Right lobe of liver (tissue), 6 donors: Measurements from ENCODE around the gene LRRC8B. TPM values are rescaled to one million over a fixed set of nuclear protein-coding genes. Genes with fewer than 3 reads are reported as not detected.
"Not testable (repeated sequence)": the region's sequence is repeated elsewhere in the genome, so short reads cannot be mapped to it uniquely, and the experiment has no call there.

ENCODE experiments used
- ATAC-seq, 4 donors: fragments of 200-7000 bp; cut with Tn5 transposase; one replicate each; pipeline ENCODE4 v1.9.1; 2020; ENCODE audit warnings: mild to moderate bottlenecking in 4 of 4, moderate library complexity in 4 of 4
- DNase-seq, 3 donors: peaks; one replicate each; pipeline ENCODE4 v3.0.0-alpha.2; 2020
- H3K27ac ChIP-seq, 3 donors: fragments of 200-600 bp; one replicate each; pipeline ENCODE4 v1.8.0; 2022
- H3K27me3 ChIP-seq, 2 donors: fragments of 200-600 bp; one replicate each; pipeline ENCODE4 v1.8.0; 2022
- H3K36me3 ChIP-seq, 4 donors: fragments of 200-600 bp; sonication (generic) in 1 of 4; one replicate each; pipeline versions ENCODE4 v1.5.1 to v1.8.0; 2017 to 2022; ENCODE audit warnings: control low read depth in 1 of 4
- H3K4me1 ChIP-seq, 4 donors: fragments of 200-600 bp; sonication (generic) in 1 of 4; one replicate each; pipeline versions ENCODE4 v1.5.1 to v1.8.0; 2017 to 2022; ENCODE audit warnings: control low read depth in 1 of 4
- H3K4me3 ChIP-seq, 3 donors: fragments of 200-600 bp; one replicate each; pipeline ENCODE4 v1.8.0; 2022
- H3K9me3 ChIP-seq, 4 donors: fragments of 200-600 bp; sonication (generic) in 1 of 4; one replicate each; pipeline versions ENCODE4 v1.5.1 to v1.8.0; 2017 to 2022; ENCODE audit warnings: control low read depth in 1 of 4
- CTCF ChIP-seq, 4 donors: fragments of 200-600 bp in 3 of 4; fragments of 450-650 bp in 1 of 4; IDR thresholded peaks; one replicate each; pipeline versions ENCODE4 v1.5.1 to v1.8.0; 2016 to 2022; ENCODE audit warnings: antibody characterized with exemption in 4 of 4, mild to moderate bottlenecking in 2 of 4
- POLR2A ChIP-seq: fragments of 450-650 bp; IDR thresholded peaks from one replicate; pipeline ENCODE4 v1.6.1; 2017; ENCODE audit warnings: antibody characterized with exemption, mild to moderate bottlenecking
- WGBS: methylation state at CpG from one replicate; pipeline ENCODE4 v1.1.6; 2018; ENCODE audit warnings: low coverage, low lambda C conversion rate; ENCODE audit not compliant: insufficient coverage; ENCODE audit errors: missing lambda C conversion rate; 5-methylcytosine and 5-hydroxymethylcytosine counted together
- intact Hi-C, 2 donors: fragments of 100-400 bp; cut with DNase I; formaldehyde crosslinking; loops; one replicate each; pipeline versions ENCODE4 v1.11.2 to v1.14.1; 2022
- total RNA-seq, 6 experiments: library from RNA; depleted of rRNA in 2 of 6; stranded (reverse); fragments of >200 nt in 2 of 6; fragmentation: NEBNext Ultra II Directional in 3 of 6; extraction: Animal tissue kit (Norgen Biotek cat#: 25700) in 3 of 6; gene quantifications; one replicate each; pipeline versions ENCODE4 v1.1.0 to v1.2.4, GENCODE V29; 2016 to 2023
- donor health status: DM: no; HTN: yes; CAD: no.
- donor health status: DM: no; HTN: no; CAD: no.
- donor health status: DM: no; HTN: no; CAD: no.
- donor health status: DM: no; HTN: yes; CAD: no.
- donor health status: DM: no; HTN: yes; CAD: no.

LRRC8B gene
- total RNA-seq, 6 experiments from 2014 or later, result 1.8 to 11.3 (median 4.7) TPM

DNA sequence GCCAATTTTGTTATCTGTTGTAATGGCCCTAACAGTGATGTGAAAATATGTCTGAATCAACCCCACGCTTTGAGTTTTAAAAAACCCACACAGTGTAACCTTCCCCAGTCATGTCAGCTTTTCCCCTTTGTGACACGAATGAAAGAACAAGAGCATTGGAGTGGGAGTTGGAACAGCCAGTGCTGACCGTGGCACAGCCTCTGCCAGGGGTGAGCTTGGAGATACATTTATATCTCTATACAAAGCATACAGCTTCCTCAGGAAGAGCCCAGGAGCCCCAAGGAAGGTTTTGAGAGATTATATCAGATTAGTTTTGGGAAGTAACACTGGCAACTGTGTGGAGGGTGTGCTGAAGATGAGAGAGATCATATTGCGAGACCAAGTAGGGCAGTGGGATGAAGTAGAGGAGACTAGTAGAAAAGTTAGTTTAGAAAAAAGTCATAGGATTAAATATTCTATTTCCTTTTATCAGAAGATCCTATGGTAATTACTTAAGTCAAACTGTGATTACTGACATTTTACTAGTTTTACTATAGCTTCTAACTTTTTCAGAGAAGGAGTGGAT, 15.9 kb downstream of the LRRC8B start:
- no peak for TF ChIP-seq CTCF (IDR thresholded peaks at IDR 0.05)
- no peak for TF ChIP-seq POLR2A
- Histone ChIP-seq H3K4me1 (no peaks in the 10 kb centered on the region), H3K27me3 (no peaks in the 10 kb centered on the region), H3K27ac (no peak overlapping the region), H3K4me3 (no peak overlapping the region), H3K9me3 (no peaks in the 10 kb centered on the region), H3K36me3 (no peaks in the 10 kb centered on the region)
- DNase-seq (no peak), ATAC-seq (peak in 2 of 4 donors; percentile 28 to 32)
- intact Hi-C loops, result no loop called here
- WGBS, result 58% methylated on average over 4 of the region's 4 CpGs

DNA sequence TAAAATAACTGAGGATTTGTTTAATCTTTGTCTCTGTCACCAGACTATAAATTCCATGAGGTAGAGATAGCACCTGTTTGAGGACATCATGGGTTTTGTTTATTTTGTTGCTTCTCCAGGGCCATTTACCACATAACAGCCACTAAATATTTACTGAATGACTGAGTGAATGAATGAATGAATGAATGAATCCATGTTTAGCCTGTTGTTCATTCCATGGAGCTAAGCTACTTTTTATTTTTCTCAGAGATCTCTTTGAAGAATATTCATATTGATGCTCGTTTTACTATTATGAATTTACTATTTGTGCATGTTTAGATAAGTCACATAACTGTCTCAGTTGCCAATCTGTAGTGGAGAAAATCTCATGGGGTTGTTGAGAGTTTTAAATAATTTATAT, 17.7 kb downstream of the LRRC8B start:
- 90% methylated on average over 1 of the region's 1 CpG for WGBS
- intact Hi-C loops, result no loop called here
- no peak overlapping the region for H3K4me3 ChIP-seq
- H3K36me3 ChIP-seq, result no peaks in the 10 kb centered on the region
- H3K27me3 ChIP-seq, result no peaks in the 10 kb centered on the region
- peaks cover 0 to 3% (median 0%) of the 10 kb centered on the region in 4 donors for H3K4me1 ChIP-seq
- TF ChIP-seq CTCF (IDR thresholded peaks at IDR 0.05) (no peak), POLR2A (no peak)
- no peak overlapping the region for H3K27ac ChIP-seq
- H3K9me3 ChIP-seq, result no peaks in the 10 kb centered on the region
- DNase-seq, result no peak
- ATAC-seq, result no peak

DNA sequence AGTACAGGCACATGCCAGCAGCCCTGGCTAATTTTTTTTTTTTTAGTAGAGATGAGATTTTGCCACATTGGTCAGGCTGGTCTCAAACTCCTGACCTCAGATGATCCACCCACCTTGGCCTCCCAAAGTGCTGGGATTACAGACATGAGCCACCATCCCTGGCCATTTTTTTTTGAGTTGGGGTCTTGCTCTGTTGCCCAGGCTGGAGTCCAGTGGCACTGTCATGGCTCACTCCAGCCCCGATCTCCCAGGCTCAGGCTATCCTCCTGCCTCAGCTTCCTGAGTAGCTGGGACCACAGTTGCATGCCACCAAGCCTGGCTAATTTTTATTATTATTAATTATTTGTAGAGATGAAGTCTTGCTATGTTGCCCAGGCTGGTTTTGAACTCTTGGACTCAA, 19.0 kb downstream of the LRRC8B start:
- H3K4me1 ChIP-seq, result peaks cover 0 to 13% (median 0%) of the 10 kb centered on the region in 4 donors
- DNase-seq, H3K27me3 ChIP-seq, intact Hi-C loops, H3K36me3 ChIP-seq, H3K27ac ChIP-seq, H3K4me3 ChIP-seq, H3K9me3 ChIP-seq, ATAC-seq: not testable (repeated sequence)
- 100% methylated on average over 1 of the region's 1 CpG for WGBS

DNA sequence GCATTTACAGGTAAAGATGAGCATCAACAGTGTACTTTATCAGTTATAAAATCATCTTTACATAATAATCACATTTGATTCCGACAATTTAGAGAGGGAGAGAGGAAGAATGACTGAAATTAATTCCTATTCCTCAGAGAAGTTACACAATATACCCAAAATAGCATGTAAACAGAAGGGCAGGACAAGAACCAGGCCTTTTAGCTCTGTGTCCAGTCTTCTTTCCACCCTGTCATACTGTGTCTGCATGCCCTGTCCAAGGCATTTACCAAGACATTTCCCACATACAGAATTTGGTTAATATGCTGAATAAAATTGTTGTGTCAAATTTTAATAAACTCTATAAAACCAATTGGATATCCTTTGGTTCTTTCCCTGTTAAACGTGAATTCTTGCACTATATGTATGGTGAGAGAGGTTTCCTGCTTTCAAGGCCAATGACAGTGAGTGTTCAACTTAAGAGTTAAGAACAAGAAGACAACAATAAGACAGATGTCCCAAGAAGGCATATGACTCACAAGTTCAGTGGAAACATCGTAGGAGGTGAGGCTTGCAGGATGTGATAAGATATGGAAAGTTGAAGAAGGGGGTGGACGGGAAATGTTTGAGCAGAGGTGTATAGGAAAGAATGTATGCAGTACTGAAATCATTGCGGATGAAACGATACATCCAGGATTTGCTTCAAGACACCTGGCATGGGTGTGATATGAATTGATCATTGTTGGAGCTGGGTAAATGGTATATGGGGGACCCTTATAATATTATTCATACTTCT, 20.8 kb downstream of the LRRC8B start:
- Histone ChIP-seq H3K36me3 (no peaks in the 10 kb centered on the region), H3K27ac (no peak overlapping the region), H3K9me3 (no peaks in the 10 kb centered on the region), H3K4me1 (peaks cover 0 to 13% (median 0%) of the 10 kb centered on the region in 4 donors), H3K4me3 (no peak overlapping the region), H3K27me3 (no peaks in the 10 kb centered on the region)
- TF ChIP-seq CTCF (IDR thresholded peaks at IDR 0.05) (no peak), POLR2A (no peak)
- intact Hi-C loops, result no loop called here
- 65% methylated on average over 6 of the region's 6 CpGs for WGBS
- ATAC-seq (peak in 3 of 4 donors; percentile 47 to 74 (median 68)), DNase-seq (no peak)
